ENCODE data around the gene GPR141.

The GPR141 gene

DNA sequence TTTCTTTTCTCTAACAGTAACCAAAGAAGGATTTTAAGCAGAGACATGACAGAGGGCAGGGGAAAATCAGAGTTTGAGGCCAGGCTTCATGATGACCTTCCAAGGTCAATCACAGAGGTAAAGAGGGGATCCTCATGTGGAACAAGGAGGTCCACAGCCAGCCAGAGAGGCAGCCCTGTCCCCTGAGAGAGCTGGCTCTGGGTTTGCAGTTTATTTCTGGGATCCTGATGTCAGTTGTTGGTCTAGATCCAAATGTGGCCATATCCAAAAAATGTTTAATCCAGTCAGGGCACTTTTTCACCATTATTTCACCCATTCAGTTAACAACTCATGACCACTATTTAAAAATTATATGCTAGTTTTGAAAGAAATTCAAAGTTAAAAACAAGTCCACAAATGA is 45.6 kb downstream of the GPR141 start:
- DNase-seq (ENCODE audit: low read depth in 2 of 3, low spot score in 2 of 3), result no peak

DNA sequence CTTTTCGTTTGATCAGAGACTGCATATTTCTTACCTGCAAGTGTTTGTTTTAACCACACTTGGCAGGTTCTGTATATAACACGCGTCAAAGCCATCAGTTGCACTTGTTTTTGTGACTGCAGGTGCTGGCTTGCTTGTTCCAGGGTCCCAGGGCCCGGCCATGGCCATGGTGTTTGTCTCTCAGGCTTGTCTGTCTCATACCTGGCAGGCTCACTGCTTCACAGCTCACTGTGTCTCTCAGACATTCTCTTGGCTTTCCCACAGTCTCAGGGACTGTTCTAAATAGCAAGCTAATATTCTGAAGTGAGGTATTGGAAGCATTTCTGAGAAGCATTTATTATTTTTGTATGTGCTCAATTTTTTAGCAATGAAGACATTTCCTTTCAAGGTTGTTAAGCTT is 46.9 kb downstream of the GPR141 start:
- DNase-seq (ENCODE audit: low read depth in 2 of 3, low spot score in 2 of 3), result no peak

DNA sequence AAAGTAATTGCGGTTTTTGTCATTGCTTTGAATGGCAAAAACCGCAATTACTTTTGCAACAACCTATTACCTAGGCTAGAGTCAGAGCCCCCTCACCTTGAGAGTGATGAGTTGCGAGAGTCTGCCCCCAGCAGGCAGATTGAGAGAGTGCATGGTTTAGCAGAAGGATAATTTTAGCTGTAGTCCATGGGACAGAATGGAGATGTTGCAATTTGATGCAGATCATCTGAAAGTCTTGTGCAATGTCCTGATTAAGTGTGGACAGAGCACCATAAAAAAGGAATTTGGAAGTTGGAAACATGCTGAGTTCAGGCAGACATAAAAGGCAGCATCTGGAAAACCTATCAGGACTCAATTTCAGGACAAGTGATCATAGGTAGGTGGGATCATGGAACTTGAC is 48.7 kb downstream of the GPR141 start:
- DNase-seq (ENCODE audit: low read depth in 2 of 3, low spot score in 2 of 3), result no peak

DNA sequence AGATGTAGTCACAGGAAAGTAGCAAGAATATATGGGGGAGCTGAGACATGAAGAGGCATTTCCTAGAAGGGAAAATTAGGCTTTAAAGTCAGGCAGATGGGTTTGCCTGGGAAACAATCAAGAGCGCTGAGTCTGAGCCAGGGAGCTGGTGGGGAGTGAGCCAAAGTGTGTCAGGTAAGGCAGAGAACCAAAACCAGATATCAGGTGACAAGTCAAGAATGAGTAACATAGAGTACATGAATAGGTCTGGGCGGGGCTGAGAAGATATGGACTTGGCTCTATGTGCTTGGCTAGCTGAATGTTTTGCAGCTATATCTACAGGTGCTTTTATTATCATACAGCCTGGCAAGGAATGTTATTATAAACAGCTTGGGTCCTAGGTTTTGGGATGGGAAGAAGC is 49.3 kb downstream of the GPR141 start:
- no peak for DNase-seq (ENCODE audit: low read depth in 2 of 3, low spot score in 2 of 3)

DNA sequence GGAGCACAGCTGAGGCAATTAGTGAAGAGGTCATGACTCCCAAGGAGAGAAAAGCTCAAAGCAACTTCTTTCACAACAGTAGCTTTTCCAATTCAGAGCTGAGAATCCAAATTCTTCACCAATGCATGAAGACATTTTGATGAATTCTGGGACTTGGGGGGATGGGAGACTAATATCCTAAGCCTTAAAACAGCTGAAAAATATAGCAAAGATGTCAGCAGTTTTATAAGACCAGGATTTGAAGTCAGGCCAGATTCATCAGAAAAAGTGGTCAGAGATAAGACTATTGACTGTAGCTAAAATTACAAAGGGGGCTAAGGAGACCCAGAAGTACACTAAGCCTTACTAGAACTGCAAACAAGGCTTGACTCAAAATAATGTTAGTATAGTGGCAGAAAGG is 51.6 kb downstream of the GPR141 start:
- DNase-seq (ENCODE audit: low read depth in 2 of 3, low spot score in 2 of 3), result no peak

DNA sequence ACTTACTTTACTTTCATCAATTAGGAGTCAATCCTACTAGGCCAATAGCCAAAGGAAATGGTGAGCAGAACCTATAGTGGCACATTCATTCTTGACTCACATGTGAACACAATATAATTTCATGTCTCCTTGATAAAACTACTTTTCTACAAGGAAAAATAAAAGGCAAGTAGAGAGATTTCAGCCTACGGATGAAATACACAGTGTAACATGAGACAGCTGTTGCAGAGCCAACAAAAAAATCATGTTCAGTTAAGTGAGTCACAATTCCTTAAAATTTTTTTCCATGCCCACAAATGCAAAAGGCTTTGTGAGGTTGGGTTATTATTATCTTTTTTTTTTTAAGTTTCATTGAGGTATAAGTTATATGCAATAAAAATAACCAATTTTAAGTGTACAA is 54.8 kb downstream of the GPR141 start:
- DNase-seq (ENCODE audit: low read depth in 2 of 3, low spot score in 2 of 3), result no peak

DNA sequence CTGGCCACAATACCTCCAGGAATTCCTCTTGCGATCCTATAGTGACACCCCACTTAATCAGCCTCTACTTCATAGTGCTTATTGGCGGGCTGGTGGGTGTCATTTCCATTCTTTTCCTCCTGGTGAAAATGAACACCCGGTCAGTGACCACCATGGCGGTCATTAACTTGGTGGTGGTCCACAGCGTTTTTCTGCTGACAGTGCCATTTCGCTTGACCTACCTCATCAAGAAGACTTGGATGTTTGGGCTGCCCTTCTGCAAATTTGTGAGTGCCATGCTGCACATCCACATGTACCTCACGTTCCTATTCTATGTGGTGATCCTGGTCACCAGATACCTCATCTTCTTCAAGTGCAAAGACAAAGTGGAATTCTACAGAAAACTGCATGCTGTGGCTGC is 56.8 kb downstream of the GPR141 start:
- DNase-seq (ENCODE audit: low read depth in 2 of 3, low spot score in 2 of 3), result no peak

DNA sequence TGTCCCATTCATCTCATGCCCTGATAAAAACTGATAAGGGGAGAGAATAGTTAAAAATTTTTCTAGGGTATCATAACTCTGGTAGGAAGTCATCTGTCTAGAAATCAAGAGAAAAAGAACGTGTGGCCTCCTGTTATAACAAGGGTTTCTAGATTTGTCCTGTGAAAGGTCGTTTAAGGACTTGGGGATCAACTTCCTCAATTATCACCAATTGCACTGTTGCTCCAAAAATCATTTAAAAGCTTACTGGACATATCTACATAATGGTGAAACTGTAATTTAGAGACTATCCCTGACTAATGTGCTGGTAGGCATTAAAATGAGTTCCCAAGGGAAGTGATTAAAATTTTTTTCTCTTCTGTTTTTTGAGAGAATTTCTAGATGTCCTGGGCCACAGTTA is 58.2 kb downstream of the GPR141 start:
- no peak for DNase-seq (ENCODE audit: low read depth in 2 of 3, low spot score in 2 of 3)

DNA sequence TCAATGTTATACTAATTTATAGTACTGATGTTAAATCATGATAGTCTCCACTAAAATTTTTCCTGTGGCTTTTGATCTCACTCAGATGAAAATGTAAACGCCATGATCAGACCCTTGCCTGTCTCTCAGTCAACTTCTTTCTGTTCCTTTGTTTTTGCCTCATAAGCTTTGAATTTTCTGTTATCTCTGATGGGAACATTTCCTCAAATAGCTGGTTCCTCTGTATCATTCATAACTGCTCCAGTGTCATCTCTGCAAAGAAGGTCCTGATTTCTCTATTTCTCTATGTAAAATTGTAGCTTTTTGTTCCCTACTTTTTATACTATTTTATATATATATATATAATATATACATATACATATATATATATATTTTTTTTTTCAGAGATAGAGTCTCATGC is 67.5 kb downstream of the GPR141 start:
- no peak for DNase-seq (ENCODE audit: low read depth in 2 of 3, low spot score in 2 of 3)

DNA sequence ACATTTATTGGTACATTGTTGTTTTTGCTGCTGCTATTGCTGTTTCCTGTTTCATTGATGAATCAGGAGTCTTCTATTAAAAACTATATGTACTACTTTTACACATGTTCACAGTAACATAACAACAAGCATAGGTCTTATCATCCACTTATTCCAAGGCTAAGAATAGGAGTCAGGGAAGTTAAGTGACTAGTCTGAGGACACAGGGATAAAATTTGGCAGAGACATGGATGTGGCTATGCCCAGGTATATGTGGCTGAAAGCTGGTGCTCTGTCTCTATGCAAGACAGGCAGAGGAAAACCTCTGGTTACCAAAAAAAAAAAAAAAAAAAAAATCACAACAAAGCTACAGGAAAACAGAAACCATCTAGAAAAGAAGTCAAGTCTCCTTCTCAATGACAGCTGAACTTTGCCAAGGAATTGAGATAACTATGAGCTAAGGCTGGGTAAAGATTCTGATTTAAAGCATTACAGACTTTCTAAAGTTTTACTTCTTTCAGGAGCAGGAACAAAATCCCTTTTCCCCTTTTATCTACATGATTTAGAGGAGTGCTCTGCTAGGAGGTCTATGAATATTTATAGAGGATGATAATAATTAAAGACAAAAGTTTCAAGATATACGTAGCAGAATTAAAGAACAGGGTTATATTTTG is 70.0 kb downstream of the GPR141 start:
- DNase-seq (ENCODE audit: low read depth in 2 of 3, low spot score in 2 of 3), result no peak

DNA sequence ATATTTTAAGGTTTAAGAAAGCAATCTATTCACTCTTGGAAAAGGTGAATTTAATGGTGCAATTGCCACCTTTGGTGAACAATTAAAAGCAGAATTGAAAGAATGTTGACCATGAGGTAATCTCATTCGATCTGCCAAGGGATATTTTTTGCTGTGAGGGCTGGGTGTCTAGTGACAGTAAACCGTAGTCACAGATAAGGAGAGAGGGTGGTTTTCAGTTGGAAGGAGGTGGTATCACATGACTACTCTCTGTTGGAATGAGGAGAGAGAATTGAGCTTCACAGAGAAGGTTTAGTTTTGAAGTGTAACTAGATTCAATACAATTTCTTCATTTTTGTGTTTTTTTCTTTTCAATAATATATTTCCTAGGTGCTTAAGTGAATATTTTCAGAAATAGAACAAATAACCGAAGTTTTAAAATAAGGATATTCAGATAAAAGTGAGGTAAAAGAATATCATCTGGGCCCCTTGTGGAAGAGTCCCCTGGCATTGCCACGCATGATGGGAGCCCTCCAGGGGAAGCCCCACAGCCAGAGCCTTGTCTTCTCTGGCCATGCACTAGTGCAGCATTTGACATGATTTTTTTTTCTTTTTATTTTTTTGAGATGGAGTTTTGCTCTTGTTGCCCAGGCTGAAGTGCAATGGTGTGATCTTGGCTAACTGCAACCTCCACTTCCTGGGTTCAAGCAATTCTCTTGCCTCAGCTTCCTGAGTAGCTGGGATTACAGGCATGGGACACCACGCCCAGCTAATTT is 73.4 kb downstream of the GPR141 start:
- DNase-seq (ENCODE audit: low read depth in 2 of 3, low spot score in 2 of 3), result no peak

DNA sequence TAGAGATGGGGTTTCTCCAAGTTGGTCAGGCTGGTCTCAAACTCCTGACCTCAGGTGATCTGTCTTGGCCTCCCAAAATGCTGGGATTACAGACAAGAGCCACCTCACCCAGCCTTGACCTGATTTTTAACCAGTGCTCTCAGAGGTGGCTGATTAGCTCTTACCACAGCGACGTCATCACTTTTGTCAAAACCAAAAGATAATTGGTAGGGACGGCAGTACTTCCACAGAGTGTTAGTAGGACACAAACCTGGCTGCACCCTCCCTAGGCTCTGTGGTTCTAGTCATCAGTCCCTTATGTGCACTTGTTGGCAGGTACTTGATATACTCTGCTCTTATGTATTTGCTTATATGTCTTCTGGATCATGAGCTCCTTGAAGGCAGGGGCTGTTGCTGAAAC is 74.0 kb downstream of the GPR141 start:
- no peak for DNase-seq (ENCODE audit: low read depth in 2 of 3, low spot score in 2 of 3)

DNA sequence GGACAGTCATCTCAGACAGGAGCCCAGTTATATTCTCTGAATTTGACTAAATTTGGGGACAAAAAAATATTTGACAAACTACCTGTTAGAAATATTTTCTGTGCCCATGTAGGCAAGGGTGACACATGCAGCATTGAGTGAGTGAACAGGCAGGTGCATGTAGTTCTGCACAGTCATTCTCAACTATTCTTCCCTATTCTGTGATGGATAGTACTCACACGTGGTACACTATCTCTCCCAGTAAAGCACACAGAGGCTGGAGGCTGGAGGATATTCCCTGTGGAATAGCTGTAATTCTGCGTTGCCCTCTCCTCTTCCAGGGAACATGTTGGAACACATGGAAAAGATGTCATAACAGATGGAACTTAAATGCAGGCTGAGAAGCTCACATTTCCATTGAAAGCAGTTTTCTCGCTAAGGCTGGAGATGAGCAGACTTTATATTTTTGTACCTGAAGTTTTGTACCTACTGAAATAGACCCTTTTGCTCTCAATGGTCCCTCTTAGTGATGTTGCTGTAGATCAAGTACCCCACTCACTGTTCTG is 75.0 kb downstream of the GPR141 start:
- DNase-seq (ENCODE audit: low read depth in 2 of 3, low spot score in 2 of 3), result no peak

DNA sequence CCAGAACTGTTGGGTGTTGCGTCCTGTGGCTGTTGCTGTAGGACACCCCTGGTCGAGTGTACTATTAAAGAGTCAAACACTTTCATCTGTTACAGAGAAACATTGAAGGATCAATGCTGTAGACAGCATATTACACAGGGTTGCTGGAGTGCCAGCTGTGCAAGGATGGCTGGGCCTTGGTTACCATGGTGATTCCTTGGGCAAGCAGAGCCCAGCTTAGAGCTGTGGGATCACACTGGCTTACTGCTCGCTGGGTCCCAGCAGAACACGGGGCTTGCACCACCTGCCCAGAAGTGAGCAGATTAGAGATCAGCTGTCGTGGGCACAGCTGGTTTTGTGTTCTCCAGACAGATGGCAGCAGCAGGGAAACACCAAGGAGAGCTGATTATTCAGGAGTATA is 76.0 kb downstream of the GPR141 start:
- no peak for DNase-seq (ENCODE audit: low read depth in 2 of 3, low spot score in 2 of 3)

DNA sequence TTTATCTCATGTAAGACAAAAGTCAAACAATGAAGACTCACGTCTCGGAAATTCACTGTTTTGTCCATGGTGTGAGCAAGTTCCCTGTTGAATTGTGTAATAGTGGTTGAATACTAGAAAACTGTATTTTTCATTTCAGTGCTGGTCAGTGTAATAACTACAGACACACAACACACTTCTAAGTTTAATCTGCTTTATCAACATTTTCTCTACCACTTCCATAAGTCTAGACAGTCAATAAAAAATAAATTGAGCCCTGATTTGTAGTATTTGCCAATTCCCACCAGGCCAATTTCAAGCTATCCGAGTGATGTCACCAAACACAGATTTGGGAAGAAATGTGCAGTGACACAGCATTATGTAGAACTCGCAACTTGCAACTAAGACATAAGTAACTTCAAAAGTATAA is 81.9 kb downstream of the GPR141 start:
- no peak for DNase-seq (ENCODE audit: low read depth in 2 of 3, low spot score in 2 of 3)

DNA sequence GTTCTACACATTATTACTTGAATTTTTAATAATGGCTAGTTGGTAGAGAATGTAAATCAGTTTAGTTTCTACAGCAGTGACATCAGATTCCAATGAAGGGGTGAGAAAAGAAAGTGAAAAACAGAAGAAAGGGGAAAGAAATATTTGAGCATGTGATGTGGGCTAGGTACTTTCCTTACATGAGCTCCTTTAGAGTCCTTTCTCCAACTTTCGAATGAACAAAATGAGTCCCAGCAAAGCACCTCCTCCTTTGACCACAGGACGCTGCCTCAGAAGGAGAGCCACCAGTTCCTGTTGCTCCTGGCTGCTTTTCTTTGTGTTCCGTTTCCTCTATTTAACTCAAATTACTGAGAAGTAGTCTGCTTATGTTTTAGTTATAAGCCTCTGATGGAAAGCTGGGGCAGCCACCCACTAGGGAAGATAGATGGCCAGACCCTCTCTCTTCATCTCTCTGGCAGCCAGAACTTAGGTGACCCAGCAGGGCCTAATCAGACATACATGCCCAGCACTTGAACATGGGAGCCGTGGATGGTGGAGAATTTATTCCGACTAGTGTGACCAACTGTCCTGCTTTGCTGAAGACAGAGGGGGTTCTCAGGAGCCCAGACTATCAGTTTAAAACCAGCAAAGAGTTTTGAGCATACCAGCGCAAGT is 82.4 kb downstream of the GPR141 start:
- no peak for DNase-seq (ENCODE audit: low read depth in 2 of 3, low spot score in 2 of 3)

DNA sequence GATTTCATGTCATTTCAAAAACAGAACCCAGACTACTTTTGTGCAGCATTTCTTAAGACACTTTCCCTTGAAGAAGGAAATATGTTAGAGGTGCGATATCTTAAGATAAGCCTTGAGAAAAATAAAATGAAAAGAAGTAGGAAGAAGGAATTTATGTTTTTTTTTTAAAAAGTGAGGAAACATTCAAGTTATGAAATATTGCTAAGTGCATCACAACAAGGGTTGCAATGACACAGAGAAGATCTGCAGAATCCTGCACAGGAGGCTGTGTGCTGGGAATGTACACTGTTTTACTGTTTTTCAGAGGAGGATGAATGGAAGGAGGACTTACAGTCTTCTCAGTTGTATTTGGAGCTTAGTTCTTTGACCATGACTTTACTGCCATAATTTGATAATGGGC is 85.0 kb downstream of the GPR141 start:
- DNase-seq (ENCODE audit: low read depth in 2 of 3, low spot score in 2 of 3), result no peak

DNA sequence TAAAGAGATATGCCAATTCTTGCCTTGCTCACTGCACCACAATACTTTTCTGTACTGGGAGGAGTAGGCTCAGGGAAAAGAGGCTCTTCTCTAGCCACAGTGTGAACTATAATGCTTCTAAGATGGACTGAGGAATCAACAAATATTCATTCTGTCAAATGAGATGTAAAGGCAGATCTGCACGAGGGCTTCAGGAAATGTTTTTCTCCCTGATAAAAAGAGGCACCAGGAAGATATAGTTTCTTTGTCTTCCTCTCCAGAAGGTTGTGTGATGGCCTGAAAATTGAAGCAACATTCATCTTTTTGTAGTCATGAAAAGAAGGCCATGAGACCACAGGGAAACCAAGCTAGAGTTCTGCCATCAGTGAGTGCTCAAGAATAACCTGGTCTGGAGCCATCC is 85.7 kb downstream of the GPR141 start:
- DNase-seq (ENCODE audit: low read depth in 2 of 3, low spot score in 2 of 3), result no peak

DNA sequence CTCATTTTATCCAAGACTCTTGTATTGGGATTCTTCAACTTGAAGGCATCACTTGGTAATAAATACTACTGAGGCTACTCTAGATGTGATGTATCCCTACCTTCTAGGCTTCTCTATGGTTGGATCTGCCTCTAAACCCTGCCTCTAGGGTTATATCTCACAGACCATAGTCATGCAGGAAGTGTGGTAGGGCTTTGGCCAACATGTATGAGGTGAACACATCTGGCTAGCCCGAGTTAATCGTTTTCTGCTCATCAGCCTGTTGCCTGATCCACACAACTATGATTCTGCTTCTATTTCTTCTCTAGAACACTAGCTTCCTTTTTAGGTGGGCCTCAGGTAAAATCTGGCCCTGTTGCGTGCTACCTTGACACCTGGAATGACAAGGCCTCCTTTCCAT is 86.2 kb downstream of the GPR141 start:
- DNase-seq (ENCODE audit: low read depth in 2 of 3, low spot score in 2 of 3), result no peak

DNA sequence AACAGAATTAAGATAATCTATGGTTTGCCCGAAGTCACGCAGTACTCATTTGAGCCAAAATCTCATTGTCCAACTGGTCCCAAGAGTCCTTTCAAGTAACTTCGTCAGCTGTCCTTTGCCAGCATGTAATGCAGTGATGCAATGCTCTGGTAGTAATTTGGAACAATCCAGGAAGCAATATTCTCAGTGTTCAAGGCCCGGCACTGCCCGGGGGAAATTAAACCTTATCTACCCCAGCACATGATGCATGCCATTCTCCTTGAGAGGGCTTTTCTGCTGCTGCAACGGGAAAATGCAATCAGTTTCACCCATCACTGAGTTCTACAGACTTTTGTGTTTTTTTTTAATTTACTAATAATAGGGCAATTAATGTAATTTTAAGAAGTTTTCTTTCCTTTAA is 87.3 kb downstream of the GPR141 start:
- no peak for DNase-seq (ENCODE audit: low read depth in 2 of 3, low spot score in 2 of 3)

DNA sequence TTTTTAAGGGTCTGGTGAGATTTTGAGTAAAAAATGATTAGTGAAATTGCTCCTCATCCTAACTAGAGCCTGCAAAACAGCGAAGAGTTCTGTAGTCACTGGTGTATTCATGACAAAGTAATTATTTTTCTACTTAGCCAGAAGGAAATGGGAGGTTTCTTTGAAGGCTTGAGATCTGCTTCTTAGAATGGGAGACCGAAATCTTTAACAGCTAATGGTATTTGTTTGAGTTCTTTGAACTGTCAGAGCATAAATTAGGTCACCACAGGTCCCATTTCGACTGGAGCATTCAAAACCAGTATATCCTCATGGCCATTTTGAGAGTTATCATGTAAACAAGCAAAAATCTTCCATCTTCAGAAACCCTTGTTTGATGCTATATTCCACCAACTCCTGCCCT is 87.8 kb downstream of the GPR141 start:
- no peak for DNase-seq (ENCODE audit: low read depth in 2 of 3, low spot score in 2 of 3)

DNA sequence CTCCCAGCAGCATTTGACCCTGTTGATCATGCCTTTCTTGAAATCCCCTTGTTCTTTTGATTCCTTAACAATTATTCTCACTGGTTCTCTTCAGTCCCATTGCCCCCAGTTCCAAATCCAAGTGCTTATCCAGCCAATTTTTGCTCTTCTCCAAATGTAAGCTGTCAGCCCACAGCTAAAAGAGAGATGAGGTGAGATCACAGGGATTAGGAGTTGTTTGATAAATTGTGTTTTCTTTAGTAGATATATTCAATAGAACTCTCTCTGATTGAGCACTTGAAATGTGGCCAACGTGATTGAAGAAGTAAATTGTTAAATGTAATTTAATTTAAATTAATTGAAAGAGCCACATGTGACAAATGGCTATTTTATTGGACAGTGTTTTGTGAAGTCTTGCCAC is 88.2 kb downstream of the GPR141 start:
- no peak for DNase-seq (ENCODE audit: low read depth in 2 of 3, low spot score in 2 of 3)
